SK-N-MC (cell line): Measurements from ENCODE around the gene CTCF.

Experiments used
- EZH2 ChIP-seq: fragments of 200-600 bp; sonication (generic); IDR thresholded peaks from one replicate; pipeline ENCODE4 v1.6.1; 2017; ENCODE audit warnings: antibody characterized with exemption
- POLR2AphosphoS5 ChIP-seq: IDR thresholded peaks from 2 replicates; pipeline ENCODE4 v1.6.1; 2012; ENCODE audit warnings: mild to moderate bottlenecking, low read depth, low read length, borderline replicate concordance

GRCh38 chr16:67548265-67549126 lies 13.8 kb upstream of the CTCF start:
- TF ChIP-seq POLR2AphosphoS5 (no peak), EZH2 (no peak)
